Measurements from ENCODE around the gene DCBLD1. TPM values are rescaled to one million over a fixed set of nuclear protein-coding genes. Genes with fewer than 3 reads are reported as not detected.

DCBLD1 gene
- total and polyA plus RNA-seq, 2 of the 4 experiments (the other 2 are of a cell fraction) = 21.1 to 27.8 TPM

DNA sequence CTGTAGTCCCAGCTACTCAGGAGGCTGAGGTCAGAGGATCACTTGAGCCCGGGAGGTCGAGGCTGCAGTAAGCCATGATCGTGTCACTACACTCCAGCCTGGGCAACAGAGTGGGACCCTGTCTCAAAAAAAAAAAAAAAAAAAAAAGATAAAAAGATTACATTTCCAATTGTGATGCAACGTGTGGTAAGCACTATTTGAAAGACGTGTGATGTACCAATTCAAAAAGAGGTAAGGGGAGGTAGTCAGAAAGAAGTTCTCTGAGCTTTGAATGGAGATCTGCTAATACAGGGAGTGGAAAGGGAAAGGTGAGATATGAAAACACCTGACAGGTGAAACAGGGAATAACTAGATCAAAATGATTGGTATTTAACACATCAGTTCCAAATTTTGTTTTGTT lies 108.0 kb downstream of the DCBLD1 start:
- intact Hi-C loops (cut with micrococcal nuclease) (no loop called here), dilution Hi-C loops (cut with HindIII; ENCODE audit: low sequenced_read_pairs, unreplicated experiment) (no loop called here), in situ Hi-C loops (cut with MboI; ENCODE audit: low sequenced_read_pairs) (no loop called here)
- Histone ChIP-seq H4K20me1 (ENCODE audit: insufficient read depth, low read length) (peaks cover 20% of the 10 kb centered on the region; the same call in 1 of the 2 replicates), H3K4me1 (ENCODE audit: control insufficient read depth, insufficient read depth, low read length) (no peaks in the 10 kb centered on the region), H3K18ac (ENCODE audit: low read depth, low read length) (no peak overlapping the region), H3K14ac (replicated peaks; ENCODE audit: low read depth, low read length) (no peak overlapping the region), H2AFZ (replicated peaks; ENCODE audit: low read length, poor library complexity) (no peak overlapping the region), H4K8ac (ENCODE audit: low read depth in 2 of 2, low read length in 2 of 2) (no peak overlapping the region), H3K4me2 (ENCODE audit: low read depth, low read length) (no peak overlapping the region), H3K9me1 (ENCODE audit: insufficient read depth, low read length) (peaks cover 3% of the 10 kb centered on the region), H3K27ac (ENCODE audit: insufficient read depth, low read length) (no peak overlapping the region), H3K27me3 (ENCODE audit: control insufficient read depth, insufficient read depth, low read length) (no peaks in the 10 kb centered on the region), H3K9ac (ENCODE audit: low read depth, low read length) (no peak overlapping the region), H2BK5ac (ENCODE audit: low read depth, low read length, poor library complexity, severe bottlenecking) (no peak overlapping the region), H2BK120ac (ENCODE audit: low read depth, low read length) (no peak overlapping the region), H3K4ac (ENCODE audit: low read depth, low read length) (no peak overlapping the region), H2BK20ac (ENCODE audit: low read depth, low read length) (no peak overlapping the region), H2AK9ac (replicated peaks; ENCODE audit: low read depth, low read length, poor library complexity) (no peak overlapping the region), H3K79me1 (ENCODE audit: low read depth in 1 of 2, low read length in 2 of 2) (peaks cover 10 to 48% of the 10 kb centered on the region in 2 experiments), H3K9me3 (ENCODE audit: control insufficient read depth, insufficient read depth, low read length) (no peaks in the 10 kb centered on the region), H2AK5ac (ENCODE audit: low read depth, low read length) (no peak overlapping the region), H4K91ac (ENCODE audit: insufficient read depth, low read depth, low read length) (no peak overlapping the region), H4K5ac (ENCODE audit: low read depth, low read length) (no peak overlapping the region), H3K56ac (ENCODE audit: extremely low read depth, insufficient read depth, low read length) (no peak overlapping the region), H3K23ac (ENCODE audit: low read depth, low read length) (no peak overlapping the region), H2BK15ac (ENCODE audit: low read depth, low read length) (no peak overlapping the region), H3K4me3 (ENCODE audit: insufficient read depth, low read depth, low read length) (no peak overlapping the region), H3K36me3 (ENCODE audit: control insufficient read depth, insufficient read depth, low read length) (peaks cover 10% of the 10 kb centered on the region)
- no CpG with 5 or more reads among the region's 5 CpGs for WGBS, 2 experiments (ENCODE audit: extremely low coverage in 2 of 2, insufficient read length in 1 of 2)
- no peak for ATAC-seq (ENCODE audit: low read depth)
- no peak for TF ChIP-seq MAZ (IDR thresholded peaks at IDR 0.05; ENCODE audit: borderline replicate concordance, low read depth, low read length)
- no peak for TF ChIP-seq MXI1 (IDR thresholded peaks at IDR 0.05; ENCODE audit: borderline replicate concordance, low read depth, low read length)
- no peak for TF ChIP-seq RFX5 (IDR thresholded peaks at IDR 0.05; ENCODE audit: low read depth, low read length)
- no peak for TF ChIP-seq RAD21 (IDR thresholded peaks at IDR 0.05; ENCODE audit: low read length)
- no peak for TF ChIP-seq CEBPB (IDR thresholded peaks at IDR 0.05; ENCODE audit: low read depth, low read length)
- TF ChIP-seq, protein P1, sequence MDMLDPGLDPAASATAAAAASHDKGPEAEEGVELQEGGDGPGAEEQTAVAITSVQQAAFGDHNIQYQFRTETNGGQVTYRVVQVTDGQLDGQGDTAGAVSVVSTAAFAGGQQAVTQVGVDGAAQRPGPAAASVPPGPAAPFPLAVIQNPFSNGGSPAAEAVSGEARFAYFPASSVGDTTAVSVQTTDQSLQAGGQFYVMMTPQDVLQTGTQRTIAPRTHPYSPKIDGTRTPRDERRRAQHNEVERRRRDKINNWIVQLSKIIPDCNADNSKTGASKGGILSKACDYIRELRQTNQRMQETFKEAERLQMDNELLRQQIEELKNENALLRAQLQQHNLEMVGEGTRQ (IDR thresholded peaks at IDR 0.05; ENCODE audit: low read depth, low read length) = no peak
- TF ChIP-seq RCOR1 (IDR thresholded peaks at IDR 0.05; ENCODE audit: insufficient replicate concordance, low read length) = no peak
- no peak for TF ChIP-seq FOS (IDR thresholded peaks at IDR 0.05; ENCODE audit: low read depth, low read length)
- TF ChIP-seq MAFK (IDR thresholded peaks at IDR 0.05; ENCODE audit: low read depth, low read length) = no peak
- no peak for TF ChIP-seq BHLHE40 (IDR thresholded peaks at IDR 0.05; ENCODE audit: low read depth, low read length)
- TF ChIP-seq, protein P2, sequence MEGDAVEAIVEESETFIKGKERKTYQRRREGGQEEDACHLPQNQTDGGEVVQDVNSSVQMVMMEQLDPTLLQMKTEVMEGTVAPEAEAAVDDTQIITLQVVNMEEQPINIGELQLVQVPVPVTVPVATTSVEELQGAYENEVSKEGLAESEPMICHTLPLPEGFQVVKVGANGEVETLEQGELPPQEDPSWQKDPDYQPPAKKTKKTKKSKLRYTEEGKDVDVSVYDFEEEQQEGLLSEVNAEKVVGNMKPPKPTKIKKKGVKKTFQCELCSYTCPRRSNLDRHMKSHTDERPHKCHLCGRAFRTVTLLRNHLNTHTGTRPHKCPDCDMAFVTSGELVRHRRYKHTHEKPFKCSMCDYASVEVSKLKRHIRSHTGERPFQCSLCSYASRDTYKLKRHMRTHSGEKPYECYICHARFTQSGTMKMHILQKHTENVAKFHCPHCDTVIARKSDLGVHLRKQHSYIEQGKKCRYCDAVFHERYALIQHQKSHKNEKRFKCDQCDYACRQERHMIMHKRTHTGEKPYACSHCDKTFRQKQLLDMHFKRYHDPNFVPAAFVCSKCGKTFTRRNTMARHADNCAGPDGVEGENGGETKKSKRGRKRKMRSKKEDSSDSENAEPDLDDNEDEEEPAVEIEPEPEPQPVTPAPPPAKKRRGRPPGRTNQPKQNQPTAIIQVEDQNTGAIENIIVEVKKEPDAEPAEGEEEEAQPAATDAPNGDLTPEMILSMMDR (conservative IDR thresholded peaks at IDR 0.05; ENCODE audit: low read depth, low read length) = no peak
- TF ChIP-seq NFE2L2 (IDR thresholded peaks at IDR 0.05; ENCODE audit: low read depth, low read length) = no peak
- TF ChIP-seq POLR2A (IDR thresholded peaks at IDR 0.05; ENCODE audit: low read depth, low read length) = no peak
- no peak for TF ChIP-seq SMC3 (IDR thresholded peaks at IDR 0.05; ENCODE audit: low read depth, low read length)
- TF ChIP-seq, protein P3, sequence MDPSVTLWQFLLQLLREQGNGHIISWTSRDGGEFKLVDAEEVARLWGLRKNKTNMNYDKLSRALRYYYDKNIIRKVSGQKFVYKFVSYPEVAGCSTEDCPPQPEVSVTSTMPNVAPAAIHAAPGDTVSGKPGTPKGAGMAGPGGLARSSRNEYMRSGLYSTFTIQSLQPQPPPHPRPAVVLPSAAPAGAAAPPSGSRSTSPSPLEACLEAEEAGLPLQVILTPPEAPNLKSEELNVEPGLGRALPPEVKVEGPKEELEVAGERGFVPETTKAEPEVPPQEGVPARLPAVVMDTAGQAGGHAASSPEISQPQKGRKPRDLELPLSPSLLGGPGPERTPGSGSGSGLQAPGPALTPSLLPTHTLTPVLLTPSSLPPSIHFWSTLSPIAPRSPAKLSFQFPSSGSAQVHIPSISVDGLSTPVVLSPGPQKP (IDR thresholded peaks at IDR 0.05; ENCODE audit: borderline replicate concordance, low read depth, low read length) = no peak
- no peak for TF ChIP-seq CHD1 (IDR thresholded peaks at IDR 0.05; ENCODE audit: low read depth, low read length)
- ChIA-PET POLR2A (ENCODE audit: unreplicated experiment) (no interaction called here), CTCF (no interaction called here)
- no TSS peak for BruUV-seq (replicated peaks)
- no peak for DNase-seq
